AG04450 (cell line): ENCODE data around the gene LYPD4. TPM values are rescaled to one million over a fixed set of nuclear protein-coding genes. Genes with fewer than 3 reads are reported as not detected.

Source experiments
- CTCF ChIA-PET: fragments of 300-600, 350-600 bp; formaldehyde crosslinking; extraction: SDS; loops from one replicate; lab custom pipeline; 2022; ENCODE audit warnings: antibody characterized with exemption, inconsistent platforms; lab: Charles Lee
- POLR2A ChIA-PET: fragments of 350-600 bp; formaldehyde crosslinking; extraction: SDS; loops from one replicate; lab custom pipeline; 2021; ENCODE audit warnings: antibody characterized with exemption, inconsistent platforms; lab: Yijun Ruan, JAX
- DNase-seq: peaks from one replicate; pipeline ENCODE4 v3.0.0-alpha.2; 2011; ENCODE audit warnings: low read depth, low spot score
- H3K27ac ChIP-seq: one replicate; pipeline ENCODE4 v1.5.1; 2012; ENCODE audit warnings: low read depth, low read length, control low read depth
- H3K27me3 ChIP-seq: one replicate; pipeline ENCODE4 v1.6.0; 2012; ENCODE audit warnings: low read length; ENCODE audit not compliant: control insufficient read depth, insufficient read depth
- H3K4me3 ChIP-seq: 2 replicates; pipeline ENCODE4 v1.5.1; 2011; ENCODE audit warnings: mild to moderate bottlenecking, low read depth, low read length, control low read depth
- H3K9me3 ChIP-seq: 2 replicates; pipeline ENCODE4 v1.5.1; 2012; ENCODE audit warnings: low read length; ENCODE audit not compliant: control insufficient read depth, insufficient read depth
- CTCF ChIP-seq: IDR thresholded peaks from 2 replicates; pipeline ENCODE4 v1.5.1; 2011; ENCODE audit warnings: low read depth, low read length, control low read depth, inconsistent platforms
- polyA plus RNA-seq: library from polyadenylated mRNA; depleted of rRNA; stranded (reverse); fragments of >200 nt; gene quantifications from 2 replicates; pipeline ENCODE4 v1.2.3, GENCODE V29; 2011

Gene LYPD4
- polyA plus RNA-seq, 1 experiment: not detected

- POLR2A ChIA-PET: no interaction called here
- Histone ChIP-seq H3K9me3 (no peaks in the 10 kb centered on the region), H3K27ac (no peak overlapping the region), H3K4me3 (no peak overlapping the region), H3K27me3 (no peaks in the 10 kb centered on the region)
- DNase-seq: no peak
- TF ChIP-seq CTCF: no peak
- CTCF ChIA-PET: no interaction called here
Measured at GRCh38 chr19:41799444-41800000, 45.0 kb downstream of the LYPD4 start.

- no peak for TF ChIP-seq CTCF
- ChIA-PET CTCF (no interaction called here), POLR2A (no interaction called here)
- no peak overlapping the region for H3K4me3 ChIP-seq
- no peaks in the 10 kb centered on the region for H3K27me3 ChIP-seq
- H3K27ac ChIP-seq: no peak overlapping the region
- DNase-seq: no peak
- H3K9me3 ChIP-seq: no peaks in the 10 kb centered on the region
Measured at GRCh38 chr19:41796901-41797300, 47.6 kb downstream of the LYPD4 start.

GRCh38 chr19:41796362-41796761 lies 48.1 kb downstream of the LYPD4 start, which contains the start of gene CEACAM3:
CEACAM3 (plus strand) TSS chr19:41796587; CDS start chr19:41796678, 91 bp downstream.
- DNase-seq: no peak
- ChIA-PET POLR2A (no interaction called here), CTCF (interaction anchor here (2.0 to 2.2 kb wide), 2 partner anchors 15 to 17 kb away, joined by 7 read pairs; no protein-coding TSS in a partner anchor)
- Histone ChIP-seq H3K27ac (no peak within 1 kb of the TSS), H3K27me3 (no peaks in the 10 kb centered on the region), H3K4me3 (no peak within 1 kb of the TSS), H3K9me3 (no peaks in the 10 kb centered on the region)
- no peak for TF ChIP-seq CTCF

DNA sequence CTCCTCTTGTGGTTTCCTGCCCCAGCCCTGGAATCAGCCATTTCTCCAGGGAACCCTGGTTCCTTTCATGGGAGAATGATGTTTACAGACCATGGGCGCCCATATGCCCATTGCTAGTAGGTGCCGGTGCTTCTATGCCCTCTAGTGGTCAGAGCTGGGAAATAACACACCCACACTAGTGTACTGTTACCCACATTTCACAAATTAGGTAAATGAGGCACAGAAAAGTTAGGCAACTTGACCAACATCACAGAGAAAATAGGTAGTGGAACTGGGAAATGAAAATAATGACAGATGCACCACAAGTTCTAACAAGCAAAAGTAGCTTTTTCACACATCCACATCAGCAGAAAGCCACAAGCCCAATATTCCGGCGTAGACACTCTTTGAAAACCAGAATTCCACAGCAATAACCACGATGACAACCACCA lies 49.4 kb downstream of the LYPD4 start:
- CTCF ChIA-PET: interaction anchor here (0.9 to 3.1 kb wide), 18 partner anchors 9 to 346 kb away, joined by 3 to 23 read pairs (median 4); no protein-coding TSS in a partner anchor
- H3K4me3 ChIP-seq: no peak overlapping the region
- no peaks in the 10 kb centered on the region for H3K27me3 ChIP-seq
- peak; percentile 81 for TF ChIP-seq CTCF
- POLR2A ChIA-PET: no interaction called here
- no peak overlapping the region for H3K27ac ChIP-seq
- no peaks in the 10 kb centered on the region for H3K9me3 ChIP-seq
- DNase-seq: no peak

DNA sequence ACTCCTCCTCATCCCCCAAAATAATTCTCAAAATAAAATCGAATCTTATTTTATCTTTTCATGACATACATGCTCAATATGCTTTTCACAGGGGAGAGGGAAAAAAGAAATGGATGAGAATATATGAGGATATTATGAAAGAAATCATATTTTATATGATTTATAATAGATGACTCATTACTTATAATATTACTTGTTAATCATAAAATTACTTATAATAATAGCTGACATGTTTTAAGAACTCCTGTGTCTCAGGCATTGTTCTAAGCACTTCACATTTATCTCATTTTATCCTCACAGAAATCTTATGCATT lies 51.1 kb downstream of the LYPD4 start:
- POLR2A ChIA-PET: no interaction called here
- no peaks in the 10 kb centered on the region for H3K27me3 ChIP-seq
- CTCF ChIA-PET: interaction anchor here (0.7 to 3.1 kb wide), 7 partner anchors 9 to 68 kb away, joined by 3 to 19 read pairs (median 4); no protein-coding TSS in a partner anchor
- no peak overlapping the region for H3K4me3 ChIP-seq
- no peak for TF ChIP-seq CTCF
- H3K9me3 ChIP-seq: no peaks in the 10 kb centered on the region
- no peak overlapping the region for H3K27ac ChIP-seq
- no peak for DNase-seq
